Keratinocyte (primary cell): ENCODE results near the gene GUCY2C. TPM values are rescaled to one million over a fixed set of nuclear protein-coding genes. Genes with fewer than 3 reads are reported as not detected.

Experiments used
- DNase-seq: peaks from one replicate; pipeline ENCODE4 v3.0.0-alpha.2; 2011; ENCODE audit warnings: low read depth, missing footprints, low spot score
- FAIRE-seq: peaks from 2 replicates; lab custom pipeline; 2011; peaks lifted over from hg19 to GRCh38; lab: Jason Lieb, UNC
- H2AFZ ChIP-seq: 2 replicates; pipeline ENCODE4 v1.6.0; 2012; ENCODE audit warnings: low read length, control low read depth, inconsistent platforms; ENCODE audit not compliant: control insufficient read depth
- H3K27ac ChIP-seq: 2 replicates; pipeline ENCODE4 v1.5.1; 2011; ENCODE audit warnings: low read length; ENCODE audit not compliant: control insufficient read depth, insufficient read depth
- H3K27me3 ChIP-seq: 3 replicates; pipeline ENCODE4 v1.6.0; 2011; ENCODE audit warnings: low read length; ENCODE audit not compliant: control insufficient read depth, insufficient read depth; ENCODE audit errors: extremely low read depth
- H3K36me3 ChIP-seq, 2 experiments: 2 replicates in 1 of 2; 3 replicates in 1 of 2; pipeline ENCODE4 v1.5.1; 2011; ENCODE audit warnings: low read length in 2 of 2, mild to moderate bottlenecking in 1 of 2; ENCODE audit not compliant: control insufficient read depth in 2 of 2, insufficient read depth in 2 of 2; ENCODE audit errors: extremely low read depth in 1 of 2
- H3K4me1 ChIP-seq: 3 replicates; pipeline ENCODE4 v1.5.1; 2011; ENCODE audit warnings: low read length; ENCODE audit not compliant: control insufficient read depth, insufficient read depth; ENCODE audit errors: extremely low read depth
- H3K4me2 ChIP-seq: 3 replicates; pipeline ENCODE4 v1.6.0; 2011; ENCODE audit warnings: low read depth, low read length; ENCODE audit not compliant: control insufficient read depth, insufficient read depth; ENCODE audit errors: extremely low read depth
- H3K4me3 ChIP-seq, 3 experiments: fragments of 200-600 bp in 1 of 3; sonication (generic) in 1 of 3; 2 replicates in 2 of 3; 3 replicates in 1 of 3; pipeline ENCODE4 v1.5.1; 2011 to 2016; ENCODE audit warnings: low read length in 3 of 3, mild to moderate bottlenecking in 3 of 3, control low read depth in 2 of 3, inconsistent platforms in 1 of 3, low read depth in 1 of 3, mixed read lengths in 1 of 3, mixed run types in 1 of 3, moderate library complexity in 1 of 3; ENCODE audit not compliant: control insufficient read depth in 2 of 3, insufficient read depth in 2 of 3; ENCODE audit errors: extremely low read depth in 1 of 3
- H3K79me2 ChIP-seq: 2 replicates; pipeline ENCODE4 v1.6.0; 2012; ENCODE audit warnings: low read length; ENCODE audit not compliant: control insufficient read depth, insufficient read depth
- H3K9ac ChIP-seq: 3 replicates; pipeline ENCODE4 v1.6.0; 2011; ENCODE audit warnings: low read length; ENCODE audit not compliant: control insufficient read depth, insufficient read depth; ENCODE audit errors: extremely low read depth
- H3K9me1 ChIP-seq: 3 replicates; pipeline ENCODE4 v1.6.0; 2011; ENCODE audit warnings: low read length; ENCODE audit not compliant: control insufficient read depth, insufficient read depth; ENCODE audit errors: extremely low read depth
- H3K9me3 ChIP-seq: 2 replicates; pipeline ENCODE4 v1.5.1; 2012; ENCODE audit warnings: low read depth, low read length; ENCODE audit not compliant: control insufficient read depth
- H4K20me1 ChIP-seq: 3 replicates; pipeline ENCODE4 v1.6.0; 2011; ENCODE audit warnings: low read length; ENCODE audit not compliant: control insufficient read depth, insufficient read depth; ENCODE audit errors: extremely low read depth
- EZH2 ChIP-seq: IDR thresholded peaks from one replicate; pipeline ENCODE4 v1.6.1; 2012; ENCODE audit warnings: inconsistent platforms, mild to moderate bottlenecking, low read length, moderate library complexity
- dilution Hi-C: fragments of 300-500 bp; cut with MboI; formaldehyde crosslinking; loops from one replicate; pipeline ENCODE4 v1.7.0; 2020; ENCODE audit warnings: low sequenced_read_pairs; ENCODE audit not compliant: extremely low pct_ligation_motif_present
- polyA plus RNA-seq, 5 experiments: library from polyadenylated mRNA; depleted of rRNA in 3 of 5; stranded (reverse) in 3 of 5; stranded (forward) in 1 of 5; unstranded in 1 of 5; fragments of >200 nt; gene quantifications; 1 replicate in 1 of 5; 2 replicates in 3 of 5; 3 replicates in 1 of 5; pipeline versions ENCODE4 v1.2.1 to v1.2.3, GENCODE V29; 2011 to 2012; ENCODE audit warnings: missing spikeins in 2 of 5, low read depth in 1 of 5, low replicate concordance in 1 of 5
- TF ChIP-seq, protein P1 (sequence below), 3 experiments: IDR thresholded peaks in 1 of 3; conservative IDR thresholded peaks in 1 of 3; optimal IDR thresholded peaks in 1 of 3; 2 replicates in 2 of 3; 3 replicates in 1 of 3; pipeline versions ENCODE3 to v1.5.1; 2011; ENCODE audit warnings: low read length in 3 of 3, mild to moderate bottlenecking in 3 of 3, moderate library complexity in 2 of 3, control low read depth in 1 of 3, inconsistent platforms in 1 of 3; ENCODE audit not compliant: insufficient read depth in 2 of 3; ENCODE audit errors: extremely low read depth in 1 of 3

GUCY2C gene
- polyA plus RNA-seq, 1 donor (not counting 4 experiments of a cell fraction or from before 2014, with no cell fraction given) = 0.03 TPM

DNA sequence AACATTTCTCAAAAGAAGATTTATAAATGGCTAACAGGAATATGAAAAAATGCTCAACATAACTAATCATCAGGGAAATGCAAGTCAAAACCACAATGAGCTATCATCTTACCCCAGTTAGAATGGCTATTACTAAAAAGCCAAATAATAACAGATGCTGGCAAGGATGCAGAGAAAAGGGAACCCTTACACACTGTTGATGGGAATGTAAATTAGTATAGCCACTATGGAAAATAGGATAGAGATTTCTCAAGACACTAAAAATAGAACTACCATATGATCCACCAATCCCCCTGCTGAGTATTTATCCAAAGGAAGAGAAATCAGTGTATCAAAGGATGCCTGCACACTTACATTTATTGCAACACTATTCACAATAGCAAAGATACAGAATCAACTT, 58.3 kb downstream of the GUCY2C start:
- DNase-seq = no peak
- Histone ChIP-seq H3K27ac (no peak overlapping the region), H3K4me1 (no peaks in the 10 kb centered on the region), H3K4me2 (no peak overlapping the region), H3K9me1 (no peaks in the 10 kb centered on the region), H3K4me3 (no peak overlapping the region), H4K20me1 (no peaks in the 10 kb centered on the region), H2AFZ (no peak overlapping the region), H3K27me3 (no peaks in the 10 kb centered on the region), H3K9ac (no peak overlapping the region), H3K79me2 (no peaks in the 10 kb centered on the region), H3K36me3 (no peaks in the 10 kb centered on the region), H3K9me3 (no peaks in the 10 kb centered on the region)
- TF ChIP-seq, protein P1, sequence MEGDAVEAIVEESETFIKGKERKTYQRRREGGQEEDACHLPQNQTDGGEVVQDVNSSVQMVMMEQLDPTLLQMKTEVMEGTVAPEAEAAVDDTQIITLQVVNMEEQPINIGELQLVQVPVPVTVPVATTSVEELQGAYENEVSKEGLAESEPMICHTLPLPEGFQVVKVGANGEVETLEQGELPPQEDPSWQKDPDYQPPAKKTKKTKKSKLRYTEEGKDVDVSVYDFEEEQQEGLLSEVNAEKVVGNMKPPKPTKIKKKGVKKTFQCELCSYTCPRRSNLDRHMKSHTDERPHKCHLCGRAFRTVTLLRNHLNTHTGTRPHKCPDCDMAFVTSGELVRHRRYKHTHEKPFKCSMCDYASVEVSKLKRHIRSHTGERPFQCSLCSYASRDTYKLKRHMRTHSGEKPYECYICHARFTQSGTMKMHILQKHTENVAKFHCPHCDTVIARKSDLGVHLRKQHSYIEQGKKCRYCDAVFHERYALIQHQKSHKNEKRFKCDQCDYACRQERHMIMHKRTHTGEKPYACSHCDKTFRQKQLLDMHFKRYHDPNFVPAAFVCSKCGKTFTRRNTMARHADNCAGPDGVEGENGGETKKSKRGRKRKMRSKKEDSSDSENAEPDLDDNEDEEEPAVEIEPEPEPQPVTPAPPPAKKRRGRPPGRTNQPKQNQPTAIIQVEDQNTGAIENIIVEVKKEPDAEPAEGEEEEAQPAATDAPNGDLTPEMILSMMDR (optimal IDR thresholded peaks at IDR 0.05 in 1 of 3, IDR thresholded peaks at IDR 0.05 in 1 of 3, conservative IDR thresholded peaks at IDR 0.05 in 1 of 3; ENCODE audit: extremely low read depth in 1 of 3, insufficient read depth in 2 of 3, low read length in 3 of 3) = no peak
- no peak for TF ChIP-seq EZH2
- dilution Hi-C loops = no loop called here
- no peak for FAIRE-seq

DNA sequence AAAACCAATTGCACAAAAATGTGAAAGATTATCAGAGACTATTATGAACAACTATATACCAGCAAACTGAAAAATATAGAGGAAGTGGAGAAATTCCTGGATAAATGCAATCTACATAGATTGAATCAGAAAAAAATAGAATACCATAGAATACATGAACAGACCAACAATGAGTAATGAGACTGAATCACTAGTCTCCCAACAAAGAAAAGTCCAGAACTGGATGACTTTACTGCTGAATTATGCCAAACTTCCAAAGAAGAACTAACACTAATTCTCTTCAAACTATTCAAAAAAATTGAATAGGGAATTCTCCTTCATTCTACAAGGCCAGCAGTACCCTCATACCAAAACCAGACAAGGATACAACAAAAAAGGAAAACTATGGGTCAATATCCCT, 60.6 kb downstream of the GUCY2C start:
- Histone ChIP-seq H3K9me3 (no peaks in the 10 kb centered on the region), H3K27ac (no peak overlapping the region), H3K9me1 (no peaks in the 10 kb centered on the region), H3K27me3 (no peaks in the 10 kb centered on the region), H4K20me1 (no peaks in the 10 kb centered on the region), H2AFZ (no peak overlapping the region), H3K79me2 (no peaks in the 10 kb centered on the region), H3K4me1 (no peaks in the 10 kb centered on the region), H3K4me3 (no peak overlapping the region), H3K4me2 (no peak overlapping the region), H3K9ac (no peak overlapping the region), H3K36me3 (no peaks in the 10 kb centered on the region)
- DNase-seq = no peak
- no peak for TF ChIP-seq EZH2
- TF ChIP-seq, protein P1 (optimal IDR thresholded peaks at IDR 0.05 in 1 of 3, IDR thresholded peaks at IDR 0.05 in 1 of 3, conservative IDR thresholded peaks at IDR 0.05 in 1 of 3; ENCODE audit: extremely low read depth in 1 of 3, insufficient read depth in 2 of 3, low read length in 3 of 3) = no peak
- FAIRE-seq = peak; percentile 52
- dilution Hi-C loops = no loop called here
